ENCODE results near the gene DCAF16.

DNA sequence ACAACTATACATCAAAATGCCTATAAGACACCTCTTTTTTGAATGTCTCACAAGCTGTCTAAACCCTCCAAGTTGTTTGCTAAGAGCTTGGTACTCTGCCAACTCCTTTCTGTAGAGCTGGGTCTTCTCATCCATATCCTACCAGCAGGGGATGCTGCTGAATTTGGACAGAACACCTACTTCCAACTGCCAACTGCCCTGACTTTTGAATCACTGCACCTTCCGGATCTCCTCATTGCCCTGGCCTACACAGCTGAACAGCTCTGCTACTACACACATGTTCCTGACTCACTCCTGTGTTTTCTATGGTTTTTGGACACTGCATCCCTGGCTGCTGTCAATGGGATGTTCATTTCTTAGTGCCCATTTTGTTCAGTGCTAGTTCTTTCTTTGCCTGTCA is 47.8 kb downstream of the DCAF16 start:
- TF ChIP-seq FOS (IDR thresholded peaks at IDR 0.05; ENCODE audit: borderline replicate concordance, insufficient read depth, low read length) (no peak), POLR2A (IDR thresholded peaks at IDR 0.05; ENCODE audit: low read depth, low read length) (no peak), GATA2 (IDR thresholded peaks at IDR 0.05; ENCODE audit: insufficient read depth, insufficient read length, low read depth, low read length) (no peak), POLR2AphosphoS5 (IDR thresholded peaks at IDR 0.05; ENCODE audit: insufficient read depth, low read depth, low read length) (no peak), EZH2 (IDR thresholded peaks at IDR 0.05; ENCODE audit: borderline replicate concordance, low read depth, low read length, severe bottlenecking) (no peak), JUN (IDR thresholded peaks at IDR 0.05; ENCODE audit: borderline replicate concordance, insufficient read depth, insufficient read length, low read depth) (no peak), MYC (IDR thresholded peaks at IDR 0.05; ENCODE audit: low read depth, low read length) (no peak)
- TF ChIP-seq, protein P1, sequence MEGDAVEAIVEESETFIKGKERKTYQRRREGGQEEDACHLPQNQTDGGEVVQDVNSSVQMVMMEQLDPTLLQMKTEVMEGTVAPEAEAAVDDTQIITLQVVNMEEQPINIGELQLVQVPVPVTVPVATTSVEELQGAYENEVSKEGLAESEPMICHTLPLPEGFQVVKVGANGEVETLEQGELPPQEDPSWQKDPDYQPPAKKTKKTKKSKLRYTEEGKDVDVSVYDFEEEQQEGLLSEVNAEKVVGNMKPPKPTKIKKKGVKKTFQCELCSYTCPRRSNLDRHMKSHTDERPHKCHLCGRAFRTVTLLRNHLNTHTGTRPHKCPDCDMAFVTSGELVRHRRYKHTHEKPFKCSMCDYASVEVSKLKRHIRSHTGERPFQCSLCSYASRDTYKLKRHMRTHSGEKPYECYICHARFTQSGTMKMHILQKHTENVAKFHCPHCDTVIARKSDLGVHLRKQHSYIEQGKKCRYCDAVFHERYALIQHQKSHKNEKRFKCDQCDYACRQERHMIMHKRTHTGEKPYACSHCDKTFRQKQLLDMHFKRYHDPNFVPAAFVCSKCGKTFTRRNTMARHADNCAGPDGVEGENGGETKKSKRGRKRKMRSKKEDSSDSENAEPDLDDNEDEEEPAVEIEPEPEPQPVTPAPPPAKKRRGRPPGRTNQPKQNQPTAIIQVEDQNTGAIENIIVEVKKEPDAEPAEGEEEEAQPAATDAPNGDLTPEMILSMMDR (IDR thresholded peaks at IDR 0.05; ENCODE audit: extremely low read depth in 1 of 2, insufficient read depth in 1 of 2, low read depth in 1 of 2, low read length in 2 of 2): peak in 1 of 2 donors; percentile 5
- TF ChIP-seq, protein P2, sequence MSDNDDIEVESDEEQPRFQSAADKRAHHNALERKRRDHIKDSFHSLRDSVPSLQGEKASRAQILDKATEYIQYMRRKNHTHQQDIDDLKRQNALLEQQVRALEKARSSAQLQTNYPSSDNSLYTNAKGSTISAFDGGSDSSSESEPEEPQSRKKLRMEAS (IDR thresholded peaks at IDR 0.05; ENCODE audit: insufficient read depth, insufficient read length): no peak

Data from endothelial cell of umbilical vein (primary cell).